GM19463 (cell line): ENCODE measurements around the gene FHOD3.

Experiments used
- ATAC-seq: cut with Tn5 transposase; IDR thresholded peaks from one replicate; pipeline ENCODE4 v1.9.1; 2021; ENCODE audit warnings: mild to moderate bottlenecking, moderate library complexity; ENCODE audit not compliant: unreplicated experiment

FHOD3 gene

DNA sequence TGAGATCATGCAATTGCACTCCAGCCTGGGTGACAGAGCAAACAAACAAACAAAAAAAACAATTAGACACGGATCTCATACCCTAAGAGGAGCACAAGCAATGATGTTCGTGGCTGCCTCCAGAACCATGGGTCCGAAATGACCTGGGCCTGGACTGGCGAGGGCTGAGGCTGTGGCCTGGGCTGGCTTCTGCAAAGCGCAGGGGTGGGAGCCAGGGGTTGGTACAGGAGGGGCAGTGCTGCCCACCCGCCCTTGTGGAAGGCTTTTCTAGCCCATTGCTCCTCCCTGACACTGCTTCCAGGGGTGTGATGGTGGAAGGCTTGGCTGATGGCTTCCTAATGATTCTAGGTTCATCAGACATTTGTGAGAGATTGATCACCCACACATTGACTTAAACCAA is 167.8 kb downstream of the FHOD3 start:
- ATAC-seq = no peak

DNA sequence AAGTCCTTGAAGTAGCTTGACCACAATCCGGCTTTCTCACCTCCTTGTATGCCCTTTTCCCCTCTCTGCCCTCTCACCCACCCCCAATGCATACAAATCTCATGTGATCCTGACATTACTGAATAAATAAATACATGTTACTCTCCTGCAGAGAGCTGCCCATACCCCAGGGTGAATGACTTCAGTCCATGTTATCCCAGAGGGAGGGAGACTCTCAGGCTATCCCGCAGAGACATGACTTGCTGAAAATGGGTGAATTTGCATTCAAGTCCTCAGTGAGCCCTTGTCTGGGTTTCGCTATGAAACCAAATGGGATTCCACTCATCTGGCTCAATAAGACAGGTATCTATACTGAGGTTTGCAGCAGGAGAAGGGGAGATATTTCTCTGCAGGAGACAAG is 168.5 kb downstream of the FHOD3 start:
- ATAC-seq = no peak

DNA sequence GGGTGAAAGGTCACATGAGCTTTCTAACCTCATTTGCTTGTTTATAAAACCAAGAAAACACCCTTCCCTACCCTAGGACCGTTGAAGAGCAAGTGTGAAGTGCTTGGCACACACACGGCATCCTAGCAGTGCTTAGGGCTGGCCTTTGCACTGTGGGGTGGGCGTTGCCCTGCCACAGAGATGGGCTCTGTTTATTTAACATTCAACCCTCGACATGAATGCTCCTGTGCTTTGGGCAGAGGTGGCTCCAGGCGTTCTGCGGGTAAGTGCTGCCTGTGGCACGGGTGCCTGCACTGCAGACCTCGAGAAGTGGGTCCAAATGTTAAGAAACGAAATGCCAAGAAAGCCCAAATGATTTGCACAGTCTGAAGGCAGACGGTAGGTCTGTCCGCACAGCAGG is 170.1 kb downstream of the FHOD3 start:
- ATAC-seq = no peak

DNA sequence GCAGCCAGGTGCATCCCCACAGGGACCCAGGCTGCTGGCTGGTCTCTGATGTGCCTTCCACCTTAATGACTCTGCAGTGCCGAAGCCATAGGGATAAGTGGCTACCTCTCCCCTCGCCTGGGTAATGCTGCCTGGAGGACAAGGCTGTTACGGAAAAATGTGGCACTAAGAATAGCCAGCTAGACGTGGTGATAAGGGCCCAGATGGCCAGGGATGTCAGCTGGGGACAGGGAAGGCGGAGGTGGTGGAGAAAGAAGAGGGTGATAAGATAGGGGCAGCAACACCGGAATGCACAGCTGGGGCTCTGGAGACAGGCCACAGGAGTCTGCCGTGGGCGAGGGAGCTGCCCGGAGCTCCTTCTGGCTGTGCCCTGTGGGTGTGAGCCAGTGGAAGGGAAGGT is 170.6 kb downstream of the FHOD3 start:
- no peak for ATAC-seq

DNA sequence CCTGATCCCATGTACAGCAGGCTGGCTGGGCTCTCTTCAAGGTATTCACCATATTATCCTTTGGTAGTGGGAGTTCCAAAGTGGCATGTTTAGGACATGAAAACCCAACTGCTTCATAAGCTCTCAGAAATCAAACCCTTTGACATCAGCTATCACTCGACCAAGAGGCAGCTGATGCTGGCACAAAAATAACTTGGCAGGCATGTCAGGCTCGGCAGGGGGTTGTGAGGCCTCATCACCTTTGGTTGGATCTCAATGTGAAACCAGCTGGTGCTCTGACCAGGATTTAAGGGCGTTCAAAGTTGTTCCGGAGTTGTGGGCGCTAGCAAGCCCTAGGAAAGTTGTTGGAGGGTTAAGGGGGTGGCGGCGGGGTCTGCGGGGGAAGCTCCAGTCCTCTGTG is 171.9 kb downstream of the FHOD3 start:
- ATAC-seq = no peak

DNA sequence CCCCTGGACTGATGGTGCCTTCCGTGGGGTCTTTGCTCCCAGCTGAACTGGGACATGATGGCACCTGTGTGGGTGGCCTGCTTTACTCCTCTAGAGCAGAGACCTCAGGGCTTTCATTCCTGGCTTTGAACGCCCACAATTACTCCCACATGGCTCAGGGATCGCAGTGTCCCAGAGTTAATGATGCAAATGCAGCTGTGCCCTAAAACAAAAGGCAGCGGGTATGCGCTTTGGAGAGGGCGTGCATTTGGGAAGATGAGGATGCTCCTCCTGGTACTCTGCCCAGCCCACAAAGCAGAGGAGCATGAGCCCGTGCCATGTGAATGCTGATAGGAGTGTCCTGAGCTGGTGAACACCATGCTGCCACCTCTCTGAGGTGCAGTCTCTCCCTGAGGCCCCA is 173.4 kb downstream of the FHOD3 start:
- no peak for ATAC-seq

DNA sequence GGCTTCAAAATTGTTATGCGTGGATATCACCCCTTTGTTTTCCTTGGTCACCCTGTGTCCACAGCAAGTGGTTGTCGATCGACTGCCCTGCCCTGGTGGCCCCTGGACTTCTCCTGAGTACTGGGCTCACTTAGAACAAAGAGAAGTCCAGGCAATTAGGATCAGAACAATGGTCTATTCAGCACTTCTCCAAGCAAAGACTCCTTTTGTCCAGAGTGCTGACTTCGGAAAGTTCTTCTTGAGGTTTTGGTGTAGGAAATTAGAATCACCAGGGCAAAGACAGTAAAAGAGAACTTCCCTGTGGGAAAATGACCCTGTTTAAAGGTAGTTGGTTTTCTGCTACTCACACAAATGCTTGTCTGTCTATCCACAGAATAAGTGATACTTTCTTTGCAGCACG is 173.9 kb downstream of the FHOD3 start:
- ATAC-seq = no peak

DNA sequence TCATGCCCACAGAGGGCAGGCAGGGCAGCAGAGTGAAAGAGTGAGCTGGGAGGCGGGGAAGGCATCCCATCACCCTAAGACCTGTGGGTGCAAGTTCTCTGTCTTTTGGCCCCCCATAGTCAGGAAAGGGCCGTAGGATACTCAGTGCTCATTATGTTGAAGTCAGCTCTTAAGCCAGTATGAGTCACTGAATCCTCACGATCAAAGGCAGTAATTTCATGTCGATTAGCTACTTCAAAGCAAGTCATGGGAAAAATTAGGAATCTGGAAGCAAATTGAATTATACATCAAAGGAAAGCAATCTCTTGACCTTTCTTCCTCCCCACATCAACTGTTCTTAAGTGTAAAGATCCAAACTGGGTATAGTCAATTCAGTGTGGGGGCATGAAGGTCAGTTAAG is 178.9 kb downstream of the FHOD3 start:
- ATAC-seq = no peak

DNA sequence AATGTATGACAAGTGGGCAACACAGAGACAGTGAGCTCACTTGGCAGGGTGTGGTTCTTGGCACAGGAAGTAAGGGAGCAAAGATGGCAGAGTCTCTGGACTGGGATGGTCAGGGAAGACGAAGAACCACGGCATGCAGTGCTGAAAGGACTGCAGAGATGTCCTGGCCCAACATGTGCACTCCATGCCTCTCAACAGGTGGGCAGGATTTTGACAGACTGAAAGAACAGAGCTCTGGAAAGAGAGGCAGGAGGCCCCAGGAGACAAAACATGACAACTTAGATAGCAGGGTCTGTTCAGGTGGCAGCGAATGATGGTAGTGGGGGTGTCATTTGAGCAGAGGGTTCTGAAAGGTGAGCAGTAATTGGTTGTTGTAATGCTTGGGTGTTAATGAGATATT is 180.3 kb downstream of the FHOD3 start:
- ATAC-seq = no peak

DNA sequence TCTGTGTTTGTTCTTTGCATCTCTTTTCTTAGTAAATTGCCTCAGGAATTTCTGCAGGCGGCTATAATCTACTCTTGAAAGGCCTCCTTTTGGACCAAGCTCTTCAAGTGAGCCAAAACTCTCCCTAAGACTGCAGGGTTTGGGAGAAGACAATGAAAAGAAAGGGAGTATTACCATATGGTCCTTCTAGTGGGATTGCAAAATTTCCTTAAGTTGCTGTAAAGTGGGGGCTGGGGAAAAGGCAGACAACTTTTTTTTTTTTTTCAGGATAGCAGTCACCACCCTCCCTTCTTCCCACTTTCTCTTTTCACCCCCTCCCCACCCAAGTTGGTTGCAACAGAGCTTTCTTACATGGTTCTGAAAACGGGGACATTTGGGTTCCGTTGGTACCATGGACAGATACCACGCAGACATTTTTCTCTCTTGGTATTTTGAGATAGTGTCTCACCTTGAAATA is 183.7 kb downstream of the FHOD3 start:
- no peak for ATAC-seq

DNA sequence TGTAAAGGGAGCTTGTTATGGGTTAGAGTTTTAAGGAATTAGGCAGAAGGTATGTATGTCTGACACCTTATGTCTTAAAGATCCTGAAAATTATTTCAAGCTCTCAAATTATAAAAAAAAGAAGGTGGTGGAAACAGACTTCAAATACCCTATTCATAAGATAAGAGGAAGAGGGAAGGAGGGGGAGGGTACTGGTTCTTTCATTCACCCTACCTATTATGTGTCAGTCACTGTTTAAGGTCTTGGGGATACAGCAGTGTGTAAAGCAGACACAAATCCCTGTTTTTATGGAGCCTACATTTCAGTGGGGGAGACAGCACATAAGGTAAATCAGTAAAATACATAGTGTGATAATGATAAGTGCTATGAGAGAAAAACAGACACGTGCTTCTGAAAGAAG is 184.4 kb downstream of the FHOD3 start:
- ATAC-seq = no peak

DNA sequence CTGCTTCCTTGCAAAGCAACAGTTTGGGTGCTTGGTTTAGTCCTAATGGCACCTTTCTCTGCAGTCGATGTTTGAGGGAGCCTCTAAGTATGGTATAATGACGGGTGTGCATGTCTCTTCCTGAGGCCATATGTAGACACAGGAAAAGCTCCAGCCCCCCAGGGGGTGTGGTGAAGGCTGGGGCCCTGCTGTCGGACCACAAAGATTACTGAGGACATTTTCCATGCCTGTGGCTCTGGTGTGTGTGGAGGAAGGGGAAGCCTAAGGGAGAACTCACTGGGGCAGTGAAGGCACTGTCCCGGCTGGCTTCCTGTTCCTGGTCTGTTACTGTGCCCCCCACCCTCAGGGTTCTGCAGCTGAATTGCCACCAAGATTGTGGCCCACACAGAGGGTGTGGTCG is 187.1 kb downstream of the FHOD3 start:
- ATAC-seq = no peak

DNA sequence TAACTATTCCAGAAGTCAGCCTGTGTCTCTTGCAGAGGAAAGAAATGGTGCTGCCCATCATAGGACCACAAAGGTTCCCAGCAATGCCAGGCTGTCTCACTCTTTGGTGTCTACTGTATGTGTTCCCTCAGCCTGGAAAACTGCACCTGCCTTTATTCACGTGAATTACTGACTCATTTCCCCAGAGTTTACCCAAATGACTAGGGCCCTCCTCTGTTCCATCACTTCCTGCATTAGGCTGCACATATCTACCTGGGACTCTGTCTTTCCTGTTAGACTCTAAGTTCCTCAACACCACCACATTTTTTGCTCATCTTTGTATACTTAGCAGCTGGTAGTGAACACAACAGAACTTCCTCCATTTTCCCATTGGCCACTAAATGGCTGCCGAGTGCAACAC is 188.3 kb downstream of the FHOD3 start:
- ATAC-seq = no peak

DNA sequence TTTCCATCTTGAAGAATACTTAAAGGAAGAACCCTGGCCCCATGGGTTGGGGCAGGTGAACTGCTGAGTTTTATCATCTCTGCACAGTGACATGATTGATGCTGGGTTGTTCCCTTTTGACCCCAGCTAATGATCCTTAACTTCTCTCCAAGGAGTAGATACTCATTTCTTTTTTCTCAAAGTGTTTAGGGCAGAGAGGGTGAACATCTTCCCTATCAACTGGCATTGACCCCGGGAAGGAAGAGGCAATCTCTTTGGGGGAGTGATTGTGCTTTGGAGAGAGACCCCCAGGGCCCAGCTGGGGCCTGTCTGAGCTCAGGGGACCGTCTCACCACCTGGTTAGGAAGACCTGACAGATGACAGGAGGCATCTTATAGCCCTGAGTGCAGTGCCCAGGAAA is 190.6 kb downstream of the FHOD3 start:
- ATAC-seq = no peak

DNA sequence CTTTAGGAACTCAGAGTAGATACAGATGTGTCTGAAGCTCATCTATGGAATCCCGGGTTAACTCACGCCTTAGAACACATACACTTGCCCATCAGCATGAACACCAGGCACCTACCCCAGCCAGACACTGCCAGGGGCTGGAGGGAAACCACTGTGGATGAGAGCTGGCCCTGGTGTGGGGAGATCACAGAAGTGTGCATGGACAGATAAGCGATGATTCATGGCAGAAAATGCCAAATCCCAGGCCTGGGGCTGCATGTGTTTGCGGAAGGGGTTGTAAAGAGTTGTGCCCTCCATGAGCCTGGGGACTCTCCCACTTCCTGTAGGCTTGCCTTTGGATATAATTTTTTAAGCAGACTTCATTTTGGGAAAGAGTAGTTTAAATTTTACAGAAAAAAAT is 193.4 kb downstream of the FHOD3 start:
- ATAC-seq = no peak

DNA sequence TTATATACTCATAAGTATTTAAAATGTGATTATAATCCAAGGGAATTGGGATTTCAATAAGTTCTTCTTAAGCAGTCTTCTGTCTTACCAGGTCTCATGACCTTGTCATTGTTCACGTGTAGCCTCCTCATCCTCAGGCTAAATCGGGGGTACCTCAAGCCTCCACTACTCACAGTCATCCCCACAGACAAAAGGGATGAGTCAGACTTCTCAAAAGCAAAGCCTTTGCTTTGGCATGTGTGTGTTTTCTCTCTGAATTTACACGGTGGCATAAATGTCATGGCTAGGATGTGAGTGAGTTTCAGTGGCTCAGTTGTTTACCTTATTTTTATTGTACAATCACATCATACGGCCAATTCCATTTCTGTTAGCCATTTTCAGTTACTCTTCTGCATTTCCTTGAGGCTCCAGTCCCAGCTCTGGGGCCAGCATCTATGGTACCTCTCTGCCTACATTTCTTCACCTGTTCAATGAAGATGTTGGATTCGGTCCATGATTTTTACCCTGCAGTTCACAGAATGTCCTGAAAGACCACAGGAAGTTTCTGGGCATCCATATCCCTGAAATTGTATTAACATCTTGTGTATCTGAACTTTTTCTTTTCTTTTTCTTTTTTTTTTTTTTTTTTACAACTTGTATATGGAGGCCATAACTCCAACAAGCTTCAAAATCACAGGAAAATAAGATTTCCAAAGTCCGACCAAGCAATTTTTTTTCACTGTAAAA is 195.3 kb downstream of the FHOD3 start:
- ATAC-seq = no peak

DNA sequence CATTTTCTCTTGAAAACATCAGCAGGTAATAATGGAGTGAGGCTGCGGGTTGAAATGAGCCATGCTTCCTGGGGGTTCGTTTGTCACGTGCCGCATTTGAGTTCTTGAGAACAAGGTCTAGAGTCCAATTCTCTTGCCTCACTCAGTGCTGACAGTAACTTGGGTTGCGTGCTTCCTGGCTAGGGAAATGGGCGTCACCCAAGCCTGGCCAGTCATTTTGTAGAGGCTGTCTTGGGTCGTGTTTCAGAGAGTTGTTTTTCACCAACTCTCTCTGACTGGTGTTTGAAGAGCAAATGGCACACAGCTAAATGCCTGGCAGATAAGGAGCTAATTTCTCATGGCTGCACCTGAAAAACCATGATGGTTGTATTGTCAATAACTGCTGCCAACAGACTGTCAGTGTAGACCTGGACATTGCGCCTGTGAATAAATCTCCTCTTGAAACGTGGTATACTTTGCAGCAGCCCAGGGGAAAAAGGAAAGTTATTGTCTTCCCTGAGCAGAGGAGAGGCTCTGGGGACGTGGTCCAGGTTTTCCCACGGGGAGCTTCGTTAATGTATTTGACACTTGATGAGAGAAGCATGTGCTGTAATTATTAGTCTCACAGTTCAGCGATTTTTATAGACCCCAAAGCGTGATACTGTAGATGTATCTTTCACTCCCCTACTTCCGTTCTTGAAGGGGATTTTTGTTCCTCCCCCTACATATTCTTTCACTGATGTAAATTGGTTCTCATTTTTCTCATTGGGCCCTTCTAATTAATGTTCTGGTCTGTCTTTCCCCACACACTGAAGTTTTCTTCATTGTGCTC is 196.0 kb downstream of the FHOD3 start:
- ATAC-seq = no peak

DNA sequence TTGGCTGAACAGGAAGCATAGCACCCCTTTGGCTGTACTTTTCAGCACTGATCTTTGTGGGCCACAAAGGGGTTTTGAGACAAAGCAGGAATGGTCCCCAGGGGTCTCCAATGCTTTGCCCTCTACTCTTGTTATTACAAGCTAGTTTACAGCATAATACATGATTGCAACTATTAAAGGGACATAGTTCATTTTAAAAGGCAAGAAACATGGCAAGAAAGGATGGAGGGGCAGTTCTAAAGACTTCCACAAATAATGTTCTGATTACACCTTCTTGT is 196.6 kb downstream of the FHOD3 start:
- ATAC-seq = no peak

DNA sequence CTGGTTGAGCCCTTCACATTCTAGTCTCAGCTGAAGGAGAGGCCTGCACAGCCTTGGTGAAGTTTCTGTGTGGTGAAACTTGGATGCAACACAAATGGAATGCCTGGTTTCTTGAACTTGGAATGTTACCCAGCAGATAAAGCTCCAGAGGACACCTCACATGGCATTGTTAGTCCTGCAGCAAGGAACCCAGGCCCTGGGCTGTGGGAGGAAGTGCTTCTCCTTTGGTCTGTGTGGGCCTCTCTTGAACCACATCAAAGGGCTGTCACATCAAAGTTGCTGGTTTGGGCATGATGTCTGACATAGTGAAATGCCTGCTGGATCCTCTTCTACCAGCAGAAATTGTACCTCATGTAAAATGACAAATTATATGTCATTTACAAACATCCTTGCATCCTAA is 198.5 kb downstream of the FHOD3 start:
- ATAC-seq = peak; percentile 37

DNA sequence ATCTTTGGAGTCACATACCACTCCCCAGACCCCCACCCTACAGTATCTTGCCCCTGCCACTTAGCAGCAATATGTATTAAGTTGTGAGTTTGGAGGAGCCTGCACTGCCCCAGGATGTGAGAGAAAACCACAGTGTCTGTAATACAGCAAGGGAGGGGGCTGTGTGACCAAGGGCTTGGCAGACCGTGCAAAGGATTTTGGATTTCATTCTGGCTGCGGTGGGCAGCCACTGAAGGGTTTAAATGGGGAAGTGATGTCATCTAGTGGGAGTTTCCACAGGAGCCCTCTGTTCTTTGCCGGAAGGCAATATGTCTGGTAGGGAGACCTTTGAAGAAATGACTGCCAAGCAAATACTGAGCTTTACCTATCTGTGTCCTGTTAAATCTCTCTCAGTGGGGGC is 202.4 kb downstream of the FHOD3 start:
- ATAC-seq = peak; percentile 85

DNA sequence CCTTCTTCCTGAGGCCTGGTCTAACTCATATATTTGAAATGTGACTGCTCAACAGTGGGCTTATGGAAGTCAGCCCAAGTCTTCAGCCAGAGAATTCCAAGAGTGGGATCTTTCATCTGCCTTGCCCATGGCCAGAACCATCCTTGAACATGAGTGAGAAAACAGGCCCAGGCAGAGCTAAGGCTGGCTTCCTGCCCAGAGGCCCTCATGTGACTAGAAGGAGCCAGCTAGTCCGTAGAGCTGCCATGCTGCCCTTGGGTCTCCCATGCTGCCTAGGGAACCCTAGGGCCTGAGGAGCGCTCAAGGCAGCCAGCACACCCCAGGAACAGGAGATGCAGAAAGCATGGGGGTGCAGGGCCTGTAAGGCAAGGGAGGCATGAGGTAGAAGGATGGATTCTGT is 203.6 kb downstream of the FHOD3 start:
- no peak for ATAC-seq

DNA sequence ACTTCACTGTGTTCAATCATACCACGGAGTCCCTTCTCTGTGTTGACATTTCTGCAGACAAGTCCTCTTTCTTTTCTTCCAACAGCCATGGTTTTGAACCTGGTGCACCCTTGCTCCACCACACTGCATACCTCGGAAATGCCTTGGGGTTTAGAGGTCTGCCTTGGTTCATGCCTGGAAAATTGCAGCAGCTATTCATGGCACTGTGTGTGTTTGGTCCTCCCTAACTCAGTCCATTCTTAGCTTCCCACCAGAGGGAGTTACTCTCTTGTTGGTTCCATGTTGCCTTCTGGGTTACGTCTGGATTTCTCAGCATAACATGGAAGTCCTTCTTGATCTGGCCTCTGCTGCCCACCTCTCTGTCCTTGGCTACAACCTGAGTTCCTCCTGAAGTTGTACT is 206.0 kb downstream of the FHOD3 start:
- no peak for ATAC-seq

DNA sequence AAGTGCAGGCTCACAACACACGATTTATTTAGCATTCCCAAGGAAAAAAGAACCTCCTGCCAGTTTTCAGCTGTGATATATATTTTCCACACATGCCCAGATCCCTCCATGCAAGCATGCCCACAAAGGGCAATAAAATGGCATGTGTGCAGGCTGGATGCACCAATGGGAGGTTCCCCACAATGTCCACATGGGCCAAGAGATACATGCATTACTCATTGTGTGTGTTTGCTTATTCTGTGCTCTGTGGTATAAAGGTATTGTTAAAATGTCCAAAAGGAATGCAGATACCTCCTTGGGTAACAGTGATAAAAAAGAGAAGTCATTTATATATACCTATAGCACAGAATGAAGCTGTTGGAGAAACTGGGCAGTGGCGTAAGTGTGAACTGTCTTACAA is 207.4 kb downstream of the FHOD3 start:
- no peak for ATAC-seq
